ENCODE measurements around the gene FAM163B. TPM values are rescaled to one million over a fixed set of nuclear protein-coding genes. Genes with fewer than 3 reads are reported as not detected.

FAM163B gene
- total and polyA plus RNA-seq, 2 experiments from 2014 or later: 5.6 TPM; not detected in 1

- Histone ChIP-seq H3K27ac (no peak overlapping the region), H3K4me1 (ENCODE audit: low read depth) (peaks cover 25% of the 10 kb centered on the region), H3K9me3 (ENCODE audit: low read depth) (no peaks in the 10 kb centered on the region), H3K27me3 (no peaks in the 10 kb centered on the region), H3K36me3 (no peaks in the 10 kb centered on the region), H3K4me3 (no peak overlapping the region)
- no peak for TF ChIP-seq CTCF (IDR thresholded peaks at IDR 0.05; ENCODE audit: low read depth, low read length)
- DNase-seq (ENCODE audit: low read depth in 1 of 2, low spot score in 1 of 2): no peak
These were observed 37.1 kb downstream of the FAM163B start for GRCh38 chr9:133571896-133572595.

- no peaks in the 10 kb centered on the region for H3K9me3 ChIP-seq (ENCODE audit: low read depth)
These were observed 37.7 kb downstream of the FAM163B start for GRCh38 chr9:133571391-133571890.

GRCh38 chr9:133570691-133571080, 38.5 kb downstream of the FAM163B start:
- Histone ChIP-seq H3K4me1 (ENCODE audit: low read depth) (peaks cover 19% of the 10 kb centered on the region), H3K4me3 (no peak overlapping the region), H3K9me3 (ENCODE audit: low read depth) (no peaks in the 10 kb centered on the region), H3K27ac (no peak overlapping the region), H3K27me3 (no peaks in the 10 kb centered on the region), H3K36me3 (no peaks in the 10 kb centered on the region)
- no peak for DNase-seq (ENCODE audit: low read depth in 1 of 2, low spot score in 1 of 2)
- no peak for TF ChIP-seq CTCF (IDR thresholded peaks at IDR 0.05; ENCODE audit: low read depth, low read length)

More at GRCh38 chr9:133571391-133571890, 37.7 kb downstream of the FAM163B start:
- no peak for DNase-seq (ENCODE audit: low read depth in 1 of 2, low spot score in 1 of 2)
- no peaks in the 10 kb centered on the region for H3K36me3 ChIP-seq
- H3K27me3 ChIP-seq: no peaks in the 10 kb centered on the region
- H3K4me3 ChIP-seq: no peak overlapping the region
- H3K27ac ChIP-seq: no peak overlapping the region
- peaks cover 25% of the 10 kb centered on the region for H3K4me1 ChIP-seq (ENCODE audit: low read depth)
- no peak for TF ChIP-seq CTCF (IDR thresholded peaks at IDR 0.05; ENCODE audit: low read depth, low read length)

GRCh38 chr9:133569891-133570690, 39.1 kb downstream of the FAM163B start:
- H3K36me3 ChIP-seq: no peaks in the 10 kb centered on the region
- H3K4me1 ChIP-seq (ENCODE audit: low read depth): peaks cover 22% of the 10 kb centered on the region
- no peaks in the 10 kb centered on the region for H3K27me3 ChIP-seq
- no peaks in the 10 kb centered on the region for H3K9me3 ChIP-seq (ENCODE audit: low read depth)
- no peak overlapping the region for H3K4me3 ChIP-seq
- TF ChIP-seq CTCF (IDR thresholded peaks at IDR 0.05; ENCODE audit: low read depth, low read length): no peak
- peak in 1 of 2 donors; percentile 50 for DNase-seq (ENCODE audit: low read depth in 1 of 2, low spot score in 1 of 2)
- no peak overlapping the region for H3K27ac ChIP-seq

GRCh38 chr9:133569121-133569785, 39.9 kb downstream of the FAM163B start:
- DNase-seq (ENCODE audit: low read depth in 1 of 2, low spot score in 1 of 2): no peak
- Histone ChIP-seq H3K9me3 (ENCODE audit: low read depth) (no peaks in the 10 kb centered on the region), H3K27ac (no peak overlapping the region), H3K36me3 (no peaks in the 10 kb centered on the region), H3K4me3 (no peak overlapping the region), H3K4me1 (ENCODE audit: low read depth) (peaks cover 26% of the 10 kb centered on the region), H3K27me3 (no peaks in the 10 kb centered on the region)
- no peak for TF ChIP-seq CTCF (IDR thresholded peaks at IDR 0.05; ENCODE audit: low read depth, low read length)
